Cardiac fibroblast (primary cell): Measurements from ENCODE around the gene ASPSCR1.

ENCODE experiments used
- DNase-seq, 2 donors: peaks; one replicate each; pipeline versions ENCODE4 v3.0.0 to v3.0.0-alpha.2; 2010; ENCODE audit warnings: low read depth in 2 of 2
- H3K4me3 ChIP-seq, 2 donors: replicated peaks in 1 of 2; 1 replicate in 1 of 2; 2 replicates in 1 of 2; pipeline ENCODE4 v1.5.1; 2011; ENCODE audit warnings: low read depth in 2 of 2, low read length in 2 of 2, mild to moderate bottlenecking in 2 of 2, moderate library complexity in 1 of 2
- CTCF ChIP-seq: IDR thresholded peaks from one replicate; pipeline ENCODE4 v1.5.1; 2011; ENCODE audit warnings: low read depth, mild to moderate bottlenecking, low read length, inconsistent platforms

ASPSCR1 gene

GRCh38 chr17:82065638-82066303 lies 88.3 kb downstream of the ASPSCR1 start, which contains the start of gene DUS1L:
Gene DUS1L (minus strand): TSS chr17:82065804. CDS start chr17:82065059, 745 bp downstream.
- peak within 1 kb of the TSS; percentile 78 to 86 for H3K4me3 ChIP-seq
- TF ChIP-seq CTCF, result no peak
- DNase-seq, result peak; percentile 54 to 67
